ENCODE data around the gene GNB3.
"Not testable (repeated sequence)": the region's sequence is repeated elsewhere in the genome, so short reads cannot be mapped to it uniquely, and the experiment has no call there.

GNB3 gene

GRCh38 chr12:6855322-6855721 is 14.6 kb downstream of the GNB3 start:
- in situ Hi-C loops (cut with MboI; ENCODE audit: low sequenced_read_pairs): no loop called here

GRCh38 chr12:6858799-6859198 is 18.1 kb downstream of the GNB3 start:
- in situ Hi-C loops (cut with MboI; ENCODE audit: low sequenced_read_pairs): no loop called here

- in situ Hi-C loops (cut with MboI; ENCODE audit: low sequenced_read_pairs): no loop called here
Observed at GRCh38 chr12:6860116-6860515, 19.4 kb downstream of the GNB3 start.

DNA sequence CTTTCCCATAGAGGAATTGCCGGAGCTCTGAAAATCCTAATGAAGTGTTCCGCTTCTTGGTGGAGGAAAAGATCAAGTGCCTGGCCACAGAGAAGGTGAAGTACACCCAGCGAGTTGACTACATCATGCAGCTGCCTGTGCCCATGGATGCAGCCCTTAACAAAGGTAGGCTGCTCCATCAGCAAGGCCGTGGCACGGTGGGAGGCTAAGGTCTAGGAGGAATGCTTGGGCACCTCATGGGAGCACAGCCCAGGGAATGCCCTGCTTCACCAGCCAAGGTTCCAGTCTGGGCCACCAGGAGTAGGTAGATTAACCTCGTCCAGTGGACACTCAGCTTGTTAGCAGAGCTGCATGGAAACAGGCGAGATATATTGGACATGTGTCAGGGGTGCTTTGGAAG is 20.2 kb downstream of the GNB3 start:
- in situ Hi-C loops (cut with MboI; ENCODE audit: low sequenced_read_pairs): no loop called here

DNA sequence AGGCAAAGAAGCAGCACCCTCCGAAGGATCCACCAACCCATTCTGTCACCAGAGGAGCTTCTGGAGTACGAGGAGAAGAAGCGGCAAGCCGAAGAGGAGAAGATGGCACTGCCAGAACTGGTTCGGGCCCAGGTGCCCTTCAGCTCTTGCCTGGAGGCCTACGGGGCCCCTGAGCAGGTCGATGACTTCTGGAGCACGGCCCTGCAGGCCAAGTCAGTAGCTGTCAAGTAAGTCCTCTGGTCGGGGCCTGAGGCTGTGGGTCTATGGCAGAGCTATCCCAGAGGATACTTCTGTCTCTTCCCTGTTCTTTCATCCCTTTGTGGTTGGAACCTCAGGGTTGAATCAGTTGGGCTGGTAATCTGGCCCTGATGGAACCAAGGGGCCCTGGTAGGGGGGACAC is 20.7 kb downstream of the GNB3 start:
- in situ Hi-C loops (cut with MboI; ENCODE audit: low sequenced_read_pairs): no loop called here

DNA sequence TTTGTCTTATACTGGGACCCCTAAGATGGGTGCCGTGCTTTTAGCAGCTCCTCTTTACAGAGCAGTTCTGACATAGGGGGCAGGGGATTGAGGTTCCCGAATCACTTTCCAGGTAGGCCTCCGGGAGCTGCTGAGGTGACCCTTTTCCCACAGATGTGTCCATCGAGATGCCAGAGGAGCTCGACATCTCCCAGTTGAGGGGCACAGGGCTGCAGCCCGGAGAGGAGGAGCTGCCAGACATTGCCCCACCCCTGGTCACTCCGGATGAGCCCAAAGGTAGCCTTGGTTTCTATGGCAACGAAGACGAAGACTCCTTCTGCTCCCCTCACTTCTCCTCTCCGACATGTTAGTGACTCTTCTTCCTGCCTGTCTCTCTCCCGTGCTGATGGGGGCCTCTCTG is 22.3 kb downstream of the GNB3 start:
- in situ Hi-C loops (cut with MboI; ENCODE audit: low sequenced_read_pairs): no loop called here

DNA sequence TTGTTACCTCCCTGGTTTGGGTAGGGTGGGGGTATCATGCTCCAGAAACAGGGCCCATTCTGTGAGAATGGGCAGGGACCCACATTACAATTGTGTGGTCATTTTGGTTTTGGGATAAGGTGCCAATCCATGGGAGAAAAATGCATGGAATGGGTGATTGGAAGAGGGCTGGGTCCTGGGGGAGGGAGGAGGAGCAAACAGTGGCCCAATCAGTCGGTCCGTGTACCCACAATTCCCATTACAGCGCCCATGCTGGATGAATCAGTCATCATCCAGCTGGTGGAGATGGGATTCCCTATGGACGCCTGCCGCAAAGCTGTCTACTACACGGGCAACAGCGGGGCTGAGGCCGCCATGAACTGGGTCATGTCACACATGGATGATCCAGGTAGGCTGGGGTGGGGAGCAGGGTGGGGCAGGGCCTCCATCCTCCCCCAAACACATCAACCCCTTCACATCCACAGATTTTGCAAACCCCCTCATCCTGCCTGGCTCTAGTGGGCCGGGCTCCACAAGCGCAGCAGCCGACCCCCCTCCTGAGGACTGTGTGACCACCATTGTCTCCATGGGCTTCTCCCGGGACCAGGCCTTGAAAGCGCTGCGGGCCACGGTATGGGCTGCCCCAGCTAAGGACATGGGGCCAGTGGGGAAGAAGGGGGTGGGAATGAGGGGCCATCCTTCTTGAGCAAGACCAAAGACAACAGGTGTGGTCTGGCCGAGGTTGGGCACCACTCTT is 23.0 kb downstream of the GNB3 start:
- in situ Hi-C loops (cut with MboI; ENCODE audit: low sequenced_read_pairs): no loop called here

DNA sequence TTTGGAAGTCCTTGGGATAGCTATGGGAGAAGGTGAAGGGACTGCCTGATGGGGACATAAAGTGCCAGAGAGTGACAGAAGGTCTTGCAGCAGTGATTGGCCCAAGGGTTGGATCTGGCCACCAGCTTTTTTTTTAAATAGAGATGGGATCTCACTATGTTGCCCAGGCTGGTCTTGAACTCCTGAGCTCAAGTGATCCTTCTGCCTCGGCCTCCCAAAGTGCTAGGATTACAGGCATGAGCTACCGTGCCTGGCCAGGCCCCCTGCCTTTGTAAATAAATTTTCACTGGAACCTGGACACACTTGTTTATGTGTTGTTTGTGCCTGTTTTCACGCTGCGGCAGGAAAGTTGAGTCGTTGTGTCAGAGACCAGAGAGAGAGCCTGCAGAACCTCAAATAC is 24.6 kb downstream of the GNB3 start:
- in situ Hi-C loops (cut with MboI; ENCODE audit: low sequenced_read_pairs): not testable (repeated sequence)

GRCh38 chr12:6866163-6866919 is 25.6 kb downstream of the GNB3 start:
- in situ Hi-C loops (cut with MboI; ENCODE audit: low sequenced_read_pairs): no loop called here

- in situ Hi-C loops (cut with MboI; ENCODE audit: low sequenced_read_pairs): no loop called here
Observed at GRCh38 chr12:6866920-6867412, 26.2 kb downstream of the GNB3 start.

- in situ Hi-C loops (cut with MboI; ENCODE audit: low sequenced_read_pairs): no loop called here
Observed at GRCh38 chr12:6867413-6868210, 26.9 kb downstream of the GNB3 start, which contains the start of gene TPI1. Gene TPI1, plus strand, starts transcription at chr12:6867531. Its CDS starts 36 bp downstream, at chr12:6867567.

DNA sequence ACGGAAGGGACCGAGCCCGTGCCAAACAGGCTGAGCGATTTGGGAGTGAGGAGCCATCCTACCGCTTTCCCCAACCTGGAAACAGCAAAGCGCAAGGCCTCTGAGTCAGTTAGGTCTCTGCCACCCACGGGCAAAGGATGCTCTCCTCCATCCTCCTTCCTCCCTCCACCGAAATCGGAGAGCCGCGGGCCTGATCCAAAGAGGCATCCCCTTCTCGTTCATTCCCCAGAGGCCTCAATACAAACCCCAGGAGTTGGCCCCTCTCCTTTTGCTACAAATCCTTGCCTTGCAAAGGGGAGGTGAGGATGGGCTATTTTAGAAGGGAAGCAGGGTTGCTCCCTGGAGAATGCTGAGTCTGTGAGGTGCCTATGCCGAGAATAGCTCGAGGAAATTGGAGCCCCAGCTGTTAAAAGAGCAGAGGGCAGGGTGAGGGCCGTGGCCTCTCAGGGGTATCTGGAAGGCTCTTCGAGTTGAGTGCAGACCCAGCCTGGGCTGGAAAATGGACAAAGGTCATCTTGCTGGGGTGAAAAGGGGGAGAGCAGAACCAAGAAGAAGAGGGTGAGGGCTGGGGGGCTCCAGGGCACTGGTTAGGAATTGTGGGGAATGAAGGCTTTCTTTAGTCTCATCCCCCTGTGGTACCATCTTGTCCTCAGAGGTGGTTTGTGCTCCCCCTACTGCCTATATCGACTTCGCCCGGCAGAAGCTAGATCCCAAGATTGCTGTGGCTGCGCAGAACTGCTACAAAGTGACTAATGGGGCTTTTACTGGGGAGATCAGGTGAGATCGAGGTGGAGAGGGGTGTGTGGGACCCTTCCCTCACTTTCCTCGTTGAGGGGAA is 27.7 kb downstream of the GNB3 start:
- in situ Hi-C loops (cut with MboI; ENCODE audit: low sequenced_read_pairs): no loop called here

DNA sequence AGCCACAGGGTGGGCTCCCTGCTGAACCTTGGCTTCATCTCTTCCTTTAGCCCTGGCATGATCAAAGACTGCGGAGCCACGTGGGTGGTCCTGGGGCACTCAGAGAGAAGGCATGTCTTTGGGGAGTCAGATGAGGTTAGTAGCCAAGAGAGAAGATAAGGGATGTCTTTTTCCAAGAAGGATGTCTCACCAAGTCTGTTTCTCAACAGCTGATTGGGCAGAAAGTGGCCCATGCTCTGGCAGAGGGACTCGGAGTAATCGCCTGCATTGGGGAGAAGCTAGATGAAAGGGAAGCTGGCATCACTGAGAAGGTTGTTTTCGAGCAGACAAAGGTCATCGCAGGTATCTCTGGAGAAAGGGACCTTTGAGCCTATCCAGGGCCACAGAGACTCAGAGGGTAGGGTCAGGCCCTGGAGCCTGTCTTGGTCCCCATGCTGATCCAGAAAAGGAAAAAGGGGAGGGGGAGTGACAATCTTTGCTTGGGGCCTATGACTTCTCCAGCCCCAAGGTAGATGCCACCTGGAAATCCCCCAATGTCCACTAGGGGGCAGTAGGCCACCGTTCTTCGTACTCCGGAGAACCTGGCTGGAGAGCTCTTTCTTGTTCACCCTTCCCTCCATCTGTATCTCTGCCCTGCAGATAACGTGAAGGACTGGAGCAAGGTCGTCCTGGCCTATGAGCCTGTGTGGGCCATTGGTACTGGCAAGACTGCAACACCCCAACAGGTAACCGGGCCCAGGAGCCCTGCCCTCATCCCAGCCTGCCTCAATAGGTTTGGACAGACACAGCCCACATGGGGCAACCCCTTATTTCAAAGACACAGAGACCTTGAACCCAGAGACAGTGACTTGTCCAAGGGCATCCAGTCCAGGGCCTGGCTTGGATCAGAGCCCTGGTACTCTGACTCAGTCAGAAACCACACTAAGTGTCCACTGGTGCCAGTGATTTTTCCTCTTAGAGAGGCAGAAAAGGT is 28.6 kb downstream of the GNB3 start:
- in situ Hi-C loops (cut with MboI; ENCODE audit: low sequenced_read_pairs): no loop called here

DNA sequence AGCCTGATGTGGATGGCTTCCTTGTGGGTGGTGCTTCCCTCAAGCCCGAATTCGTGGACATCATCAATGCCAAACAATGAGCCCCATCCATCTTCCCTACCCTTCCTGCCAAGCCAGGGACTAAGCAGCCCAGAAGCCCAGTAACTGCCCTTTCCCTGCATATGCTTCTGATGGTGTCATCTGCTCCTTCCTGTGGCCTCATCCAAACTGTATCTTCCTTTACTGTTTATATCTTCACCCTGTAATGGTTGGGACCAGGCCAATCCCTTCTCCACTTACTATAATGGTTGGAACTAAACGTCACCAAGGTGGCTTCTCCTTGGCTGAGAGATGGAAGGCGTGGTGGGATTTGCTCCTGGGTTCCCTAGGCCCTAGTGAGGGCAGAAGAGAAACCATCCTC is 29.6 kb downstream of the GNB3 start:
- in situ Hi-C loops (cut with MboI; ENCODE audit: low sequenced_read_pairs): not testable (repeated sequence)

- in situ Hi-C loops (cut with MboI; ENCODE audit: low sequenced_read_pairs): no loop called here
Observed at GRCh38 chr12:6871052-6871957, 30.6 kb downstream of the GNB3 start.

DNA sequence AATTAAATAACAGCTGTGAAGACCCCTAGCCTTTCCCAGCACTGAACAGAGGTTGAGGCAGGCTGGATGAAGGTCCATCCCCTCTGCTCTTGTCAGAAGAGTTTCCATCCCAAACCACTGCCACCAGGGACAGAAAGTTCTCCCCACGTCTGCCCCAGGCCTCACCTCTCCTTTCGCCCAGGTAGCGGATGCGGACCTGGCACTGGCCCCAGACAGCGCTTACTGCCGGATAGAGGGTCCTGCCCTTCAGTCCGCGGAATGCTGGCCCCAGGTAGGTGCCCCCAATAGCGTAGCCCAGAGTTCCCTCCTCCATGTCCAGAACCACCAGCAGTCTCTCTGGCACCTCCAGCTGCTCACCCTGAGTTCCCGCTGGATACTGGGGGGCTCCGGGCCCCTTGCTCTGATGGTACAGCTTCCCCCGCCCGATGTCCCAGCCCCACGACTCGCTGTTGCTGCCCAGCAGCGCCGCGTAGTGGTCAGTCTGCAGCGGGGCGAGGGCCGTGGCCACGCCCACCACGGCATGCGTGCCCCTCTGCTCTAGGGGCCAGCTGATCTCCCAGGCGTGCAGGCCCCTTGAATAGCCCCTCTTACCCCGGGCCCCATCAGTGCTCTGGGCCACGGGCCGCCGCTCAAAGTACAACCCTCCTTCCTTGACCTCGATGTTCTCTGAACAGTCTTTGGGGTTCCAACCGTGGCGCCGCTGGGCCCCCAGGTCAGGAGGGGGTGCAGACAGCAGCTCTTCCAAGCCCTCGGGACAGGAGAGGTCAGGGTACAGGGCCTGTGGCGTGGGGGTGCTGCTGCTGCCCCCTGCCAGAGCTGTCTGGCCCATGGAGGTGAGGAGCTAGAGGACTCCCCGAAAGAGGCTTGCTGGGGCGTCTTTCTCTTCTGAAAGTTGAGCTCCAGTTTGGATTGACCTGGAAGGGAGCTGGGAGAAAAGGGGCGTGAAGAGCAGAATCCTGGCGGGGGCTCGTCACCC is 31.6 kb downstream of the GNB3 start:
- in situ Hi-C loops (cut with MboI; ENCODE audit: low sequenced_read_pairs): no loop called here
